ENCODE measurements around the gene ST3GAL3. TPM values are rescaled to one million over a fixed set of nuclear protein-coding genes. Genes with fewer than 3 reads are reported as not detected.

Gene ST3GAL3
- total and polyA plus RNA-seq, 10 of the 15 experiments (the other 5 are each of a cell fraction or from before 2014, with no cell fraction given): 1.2 to 19.3 (median 11.0) TPM

- TF ChIP-seq NFYA (IDR thresholded peaks at IDR 0.05; ENCODE audit: borderline replicate concordance, low read depth, low read length) (no peak), RELB (IDR thresholded peaks at IDR 0.05; ENCODE audit: low read depth) (no peak), ZNF217 (IDR thresholded peaks at IDR 0.05) (no peak), CUX1 (IDR thresholded peaks at IDR 0.05; ENCODE audit: insufficient replicate concordance, low read depth, low read length) (no peak), MEF2A (IDR thresholded peaks at IDR 0.05; ENCODE audit: insufficient read depth, low read depth, low read length) (no peak), PAX8 (IDR thresholded peaks at IDR 0.05) (no peak)
These were observed 34.7 kb downstream of the ST3GAL3 start (continued) for GRCh38 chr1:43742026-43742425.

GRCh38 chr1:43743206-43743605 lies 35.9 kb downstream of the ST3GAL3 start:
- no peak for FAIRE-seq
- 95% methylated on average over 1 of the region's 1 CpG for WGBS (ENCODE audit: insufficient coverage, insufficient replicate concordance, low lambda C conversion rate, missing lambda C conversion rate)
- Histone ChIP-seq H3K4me3 (no peak overlapping the region), H4K20me1 (ENCODE audit: control insufficient read depth, insufficient read depth) (no peaks in the 10 kb centered on the region), H3K9ac (ENCODE audit: control insufficient read depth, insufficient read depth, low read length) (no peak overlapping the region), H3K9me3 (replicated peaks; ENCODE audit: control insufficient read depth, insufficient read depth, low read length) (no peaks in the 10 kb centered on the region), H3K27ac (ENCODE audit: control insufficient read depth, insufficient read depth) (no peak overlapping the region), H3K4me2 (ENCODE audit: control insufficient read depth, insufficient read depth) (no peak overlapping the region), H3K4me1 (ENCODE audit: control insufficient read depth, insufficient read depth, low read length) (no peaks in the 10 kb centered on the region), H3K27me3 (replicated peaks in 1 of 2; ENCODE audit: control insufficient read depth in 2 of 2, insufficient read depth in 2 of 2, low read length in 1 of 2) (no peaks in the 10 kb centered on the region), H3K36me3 (ENCODE audit: control insufficient read depth in 2 of 2, insufficient read depth in 2 of 2, low read length in 1 of 2) (no peaks in the 10 kb centered on the region), H3K79me2 (ENCODE audit: control insufficient read depth, insufficient read depth, low read length) (no peaks in the 10 kb centered on the region), H2AFZ (ENCODE audit: control insufficient read depth, low read depth, low read length) (no peak overlapping the region)
- no TSS peak for BruUV-seq (replicated peaks)
- ChIA-PET POLR2A (no interaction called here), SMC1A (ENCODE audit: uncharacterized antibody, unreplicated experiment) (no interaction called here), RAD21 (ENCODE audit: unreplicated experiment) (no interaction called here), CTCF (no interaction called here)
- intact Hi-C loops (cut with micrococcal nuclease; ENCODE audit: unreplicated experiment) (no loop called here), in situ Hi-C loops (cut with MboI) (no loop called here)
- DNase-seq (ENCODE audit: low read depth, low spot score): no peak
- ATAC-seq: no peak
- TF ChIP-seq PRDM15 (CRISPR knock-in tag; IDR thresholded peaks at IDR 0.05): no peak

All from GM12878 (cell line).